K562 (cell line): Measurements from ENCODE around the gene ERAL1. TPM values are rescaled to one million over a fixed set of nuclear protein-coding genes. Genes with fewer than 3 reads are reported as not detected.

Experiments used
- ARHGAP35 ChIP-seq: fragments of 450-650 bp; IDR thresholded peaks from 2 replicates; pipeline ENCODE4 v1.6.1; 2018; ENCODE audit not compliant: partially characterized antibody
- DEAF1 ChIP-seq: fragments of 450-650 bp; formaldehyde crosslinking; IDR thresholded peaks from 2 replicates; pipeline ENCODE4 v1.4.0; 2020; ENCODE audit warnings: mild to moderate bottlenecking, moderate library complexity
- GTF2F1 ChIP-seq: IDR thresholded peaks from 2 replicates; pipeline ENCODE4 v1.6.1; 2011; ENCODE audit warnings: low read depth, low read length, improper control_type of control experiment
- HDAC6 ChIP-seq: IDR thresholded peaks from 2 replicates; pipeline ENCODE4 v1.6.1; 2012; ENCODE audit warnings: low read depth, mild to moderate bottlenecking, control low read depth, inconsistent platforms, low read length, moderate library complexity
- HES1 ChIP-seq: fragments of 450-650 bp; IDR thresholded peaks from 2 replicates; pipeline ENCODE4 v1.6.1; 2016; ENCODE audit warnings: low read depth, mild to moderate bottlenecking, moderate library complexity
- KAT7 ChIP-seq: sonication (generic); formaldehyde crosslinking; IDR thresholded peaks from 2 replicates; pipeline ENCODE4 v1.8.0; 2022; ENCODE audit warnings: missing genetic modification reagents, mild to moderate bottlenecking, borderline replicate concordance
- NELFE ChIP-seq: IDR thresholded peaks from 2 replicates; pipeline ENCODE4 v1.6.1; 2011; ENCODE audit warnings: mild to moderate bottlenecking; ENCODE audit not compliant: insufficient read depth, insufficient read length
- SAP30 ChIP-seq: fragments of 200-600 bp; sonication (generic); IDR thresholded peaks from 2 replicates; pipeline ENCODE4 v1.6.1; 2012; ENCODE audit warnings: borderline replicate concordance, low read depth, mild to moderate bottlenecking, moderate library complexity, low read length, control low read depth, inconsistent platforms; ENCODE audit not compliant: insufficient read depth, poor library complexity, severe bottlenecking
- TAF7 ChIP-seq: fragments of 450-650 bp; IDR thresholded peaks from 2 replicates; pipeline ENCODE4 v1.6.1; 2016; ENCODE audit warnings: missing genetic modification characterization, missing compliant biosample characterization
- TAL1 ChIP-seq: fragments of 450-650 bp; IDR thresholded peaks from 2 replicates; pipeline ENCODE4 v1.6.1; 2016; ENCODE audit warnings: mild to moderate bottlenecking
- THRAP3 ChIP-seq: fragments of 450-650 bp; IDR thresholded peaks from 2 replicates; pipeline ENCODE4 v1.6.1; 2016; ENCODE audit warnings: mild to moderate bottlenecking, inconsistent platforms, borderline replicate concordance
- YY1 ChIP-seq, 3 experiments: IDR thresholded peaks; 2 replicates each; pipeline ENCODE4 v1.6.1; 2011; ENCODE audit warnings: low read length in 2 of 3, mild to moderate bottlenecking in 2 of 3, moderate library complexity in 2 of 3, borderline replicate concordance in 1 of 3, control low read depth in 1 of 3, low read depth in 1 of 3; ENCODE audit not compliant: insufficient read depth in 3 of 3, insufficient replicate concordance in 2 of 3, control insufficient read depth in 1 of 3, insufficient read length in 1 of 3; ENCODE audit errors: extremely low read depth in 1 of 3
- ZBTB7A ChIP-seq: IDR thresholded peaks from 2 replicates; pipeline ENCODE4 v1.6.1; 2011; ENCODE audit warnings: low read depth, mild to moderate bottlenecking, low read length, moderate library complexity, borderline replicate concordance; ENCODE audit not compliant: control insufficient read depth
- ZEB2 ChIP-seq: fragments of 450-650 bp; IDR thresholded peaks from 2 replicates; pipeline ENCODE4 v1.6.1; 2016
- ZKSCAN8 ChIP-seq: fragments of 200-800 bp; sonication (Bioruptor generic); IDR thresholded peaks from 2 replicates; pipeline ENCODE4 v1.6.1; 2016; ENCODE audit warnings: missing genetic modification characterization, missing compliant biosample characterization
- ZNF551 ChIP-seq: fragments of 250-450 bp; sonication (Bioruptor Pico); IDR thresholded peaks from 2 replicates; pipeline ENCODE4 v1.5.0; 2021; ENCODE audit warnings: mild to moderate bottlenecking, moderate library complexity
- ZNF592 ChIP-seq: fragments of 450-650 bp; IDR thresholded peaks from 2 replicates; pipeline ENCODE4 v1.6.1; 2017; ENCODE audit warnings: antibody characterized with exemption, mild to moderate bottlenecking
- ZNF740 ChIP-seq, 3 experiments: fragments of 200-800 bp in 1 of 3; sonication (Bioruptor generic) in 1 of 3; sonication (generic) in 1 of 3; formaldehyde crosslinking in 1 of 3; IDR thresholded peaks; 2 replicates each; pipeline versions ENCODE4 v1.6.1 to v1.8.0; 2016 to 2022; ENCODE audit warnings: mild to moderate bottlenecking in 2 of 3, missing compliant biosample characterization in 2 of 3, missing genetic modification characterization in 2 of 3, missing genetic modification reagents in 1 of 3
- ZNF778 ChIP-seq: fragments of 450-650 bp; formaldehyde crosslinking; IDR thresholded peaks from 2 replicates; pipeline ENCODE4 v1.4.0; 2020; ENCODE audit warnings: mild to moderate bottlenecking, moderate library complexity
- polyA plus RNA-seq, 8 experiments: library from polyadenylated mRNA; depleted of rRNA in 4 of 8; stranded (reverse) in 5 of 8; unstranded in 3 of 8; fragments of >200 nt; fragmentation: Nextera tagmentation in 2 of 8; fragmentation: Illumina TruSeq in 1 of 8; extraction: Ambion mirVana in 2 of 8; extraction: Trizol in 1 of 8; gene quantifications; 2 replicates each; pipeline versions ENCODE4 v1.2.1 to v1.2.3, GENCODE V29; 2011 to 2014; ENCODE audit warnings: inconsistent platforms in 1 of 8, missing spikeins in 1 of 8
- total RNA-seq, 7 experiments: library from RNA; depleted of rRNA in 6 of 7; stranded (reverse); fragments of >200 nt in 6 of 7; fragmentation: Illumina TruSeq in 2 of 7; extraction: Trizol in 2 of 7; gene quantifications; 2 replicates each; pipeline versions ENCODE4 v1.2.1 to v1.2.3, GENCODE V29; 2011 to 2021; ENCODE audit warnings: low replicate concordance in 1 of 7

ERAL1 gene
- total and polyA plus RNA-seq, 9 of the 15 experiments (the other 6 are each of a cell fraction or from before 2014, with no cell fraction given) = 37.5 to 351 (median 106) TPM

- peak; percentile 94 for TF ChIP-seq ZNF592
- no peak for TF ChIP-seq ZNF778 (CRISPR knock-in tag)
- TF ChIP-seq YY1 (IDR thresholded peaks at IDR 0.05; ENCODE audit: borderline replicate concordance in 1 of 3, control insufficient read depth in 1 of 3, extremely low read depth in 1 of 3, insufficient read depth in 3 of 3, insufficient read length in 1 of 3, insufficient replicate concordance in 2 of 3, low read depth in 1 of 3, low read length in 2 of 3) = peak; percentile 21 to 78 (median 78)
- peak; percentile 42; the same call in 1 of the 2 replicates for TF ChIP-seq DEAF1 (CRISPR knock-in tag)
- TF ChIP-seq ZNF740 (CRISPR knock-in tag; IDR thresholded peaks at IDR 0.05) = 0 out of 2 replicates have a peak, but pooled peaks have one; percentile 51
- TF ChIP-seq ZNF740 (tag; IDR thresholded peaks at IDR 0.05) = no peak
- TF ChIP-seq GTF2F1 = no peak
- TF ChIP-seq HDAC6 = no peak
- no peak for TF ChIP-seq TAL1
- TF ChIP-seq ZBTB7A = peak; percentile 95
- no peak for TF ChIP-seq NELFE
- TF ChIP-seq TAF7 = no peak
- TF ChIP-seq SAP30 = no peak
- peak; percentile 91 for TF ChIP-seq ZEB2
- TF ChIP-seq ZKSCAN8 (CRISPR knock-in tag) = no peak
- TF ChIP-seq ZNF551 (CRISPR knock-in tag) = no peak
- no peak for TF ChIP-seq ARHGAP35
- no peak for TF ChIP-seq THRAP3
- TF ChIP-seq KAT7 (CRISPR knock-in tag) = peak; percentile 95
- TF ChIP-seq HES1 = 0 out of 2 replicates have a peak, but pooled peaks have one; percentile 4
These were observed 48.2 kb downstream of the ERAL1 start, which contains the start of gene DHRS13 (continued) for GRCh38 chr17:28902819-28903545.
